Measurements from ENCODE around the gene GNG12. TPM values are rescaled to one million over a fixed set of nuclear protein-coding genes. Genes with fewer than 3 reads are reported as not detected.

Gene GNG12
- total and polyA plus RNA-seq, 2 donors (not counting 3 experiments of a cell fraction or from before 2014, with no cell fraction given): 107 to 152 TPM

GRCh38 chr1:67855444-67855843, 22.2 kb upstream of the GNG12 start:
- BruUV-seq (replicated peaks): no TSS peak
- Histone ChIP-seq H3K9me1 (replicated peaks; ENCODE audit: control insufficient read depth, extremely low read depth, insufficient read depth, low read length) (no peaks in the 10 kb centered on the region), H3K9ac (replicated peaks; ENCODE audit: extremely low read depth, insufficient read depth, low read length) (peak overlapping the region; percentile 63), H4K20me1 (replicated peaks; ENCODE audit: control insufficient read depth, extremely low read depth, insufficient read depth, low read length) (no peaks in the 10 kb centered on the region), H3K27me3 (ENCODE audit: control insufficient read depth in 2 of 2, insufficient read depth in 2 of 2, low read length in 2 of 2) (no peaks in the 10 kb centered on the region), H2AFZ (ENCODE audit: low read depth, low read length) (no peak overlapping the region), H3K9me3 (replicated peaks; ENCODE audit: control insufficient read depth, insufficient read depth, low read length) (no peaks in the 10 kb centered on the region), H3K36me3 (ENCODE audit: control insufficient read depth in 2 of 2, extremely low read depth in 1 of 2, insufficient read depth in 2 of 2, low read length in 2 of 2) (no peaks in the 10 kb centered on the region), H3K4me1 (ENCODE audit: control insufficient read depth, extremely low read depth, insufficient read depth, low read length) (peaks cover 37% of the 10 kb centered on the region), H3K4me3 (replicated peaks in 1 of 3; ENCODE audit: insufficient read depth in 1 of 3, low read depth in 1 of 3, low read length in 3 of 3) (peak overlapping the region in 1 of 3 experiments; percentile 47), H3K27ac (ENCODE audit: insufficient read depth, low read depth, low read length) (peak overlapping the region; percentile 79), H3K79me2 (ENCODE audit: control insufficient read depth, insufficient read depth, low read length) (no peaks in the 10 kb centered on the region), H3K4me2 (ENCODE audit: insufficient read depth, low read length) (peak overlapping the region; percentile 72)
- TF ChIP-seq CTCF (IDR thresholded peaks at IDR 0.05; ENCODE audit: extremely low read depth in 1 of 2, insufficient read depth in 1 of 2, low read depth in 1 of 2, low read length in 2 of 2) (no peak), MYC (IDR thresholded peaks at IDR 0.05; ENCODE audit: low read depth, low read length) (no peak), POLR2A (IDR thresholded peaks at IDR 0.05; ENCODE audit: low read depth, low read length) (no peak), MAX (IDR thresholded peaks at IDR 0.05; ENCODE audit: insufficient read depth, insufficient read length) (no peak), JUN (IDR thresholded peaks at IDR 0.05; ENCODE audit: borderline replicate concordance, insufficient read depth, insufficient read length, low read depth) (peak; percentile 47), GATA2 (IDR thresholded peaks at IDR 0.05; ENCODE audit: insufficient read depth, insufficient read length, low read depth, low read length) (peak; percentile 76), EZH2 (IDR thresholded peaks at IDR 0.05; ENCODE audit: borderline replicate concordance, low read depth, low read length, severe bottlenecking) (no peak), FOS (IDR thresholded peaks at IDR 0.05; ENCODE audit: borderline replicate concordance, insufficient read depth, low read length) (peak; percentile 83), POLR2AphosphoS5 (IDR thresholded peaks at IDR 0.05; ENCODE audit: insufficient read depth, low read depth, low read length) (peak; percentile 29)
- dilution Hi-C loops (cut with MboI; ENCODE audit: extremely low pct_ligation_motif_present, low sequenced_read_pairs): no loop called here
- DNase-seq (ENCODE audit: low read depth, low spot score): peak; percentile 83
- CTCF ChIA-PET: interaction anchor here (0.8 to 8.9 kb wide), 8 partner anchors 35 to 261 kb away, joined by 3 to 147 read pairs (median 8); partner anchors contain the start of gene DIRAS3
- POLR2A ChIA-PET: interaction anchor here (1.0 kb wide), 1 partner anchor 375 kb away, joined by 3 read pairs; no protein-coding TSS in a partner anchor
- peak; percentile 81 for FAIRE-seq
- intact Hi-C loops (cut with micrococcal nuclease): loop anchor here (1.0 kb wide), 1 partner anchor 42 kb away; no protein-coding TSS in a partner anchor
